ENCODE measurements around the gene NPAS4. TPM values are rescaled to one million over a fixed set of nuclear protein-coding genes. Genes with fewer than 3 reads are reported as not detected.
A peak's percentile ranks its signal among the peaks of the same experiment; 100 is the strongest.
"Not testable (repeated sequence)": the region's sequence is repeated elsewhere in the genome, so short reads cannot be mapped to it uniquely, and the experiment has no call there.

NPAS4 gene
- total and polyA plus RNA-seq, 3 donors from 2014 or later = 0.09 to 1.4 (median 0.50) TPM

- Histone ChIP-seq H3K27me3 (no peaks in the 10 kb centered on the region), H3K9me3 (no peaks in the 10 kb centered on the region), H3K4me3 (no peak overlapping the region), H3K4me1 (peaks cover under 1% of the 10 kb centered on the region), H3K36me3 (ENCODE audit: low read depth, missing control alignments) (no peaks in the 10 kb centered on the region), H3K27ac (no peak overlapping the region)
- no peak for TF ChIP-seq CTCF (IDR thresholded peaks at IDR 0.05)
- TF ChIP-seq POLR2A (IDR thresholded peaks at IDR 0.05) = no peak
- 33 to 60% methylated on average over 16 to 23 of the region's 23 CpGs for WGBS, 2 donors
- no peak for DNase-seq
- intact Hi-C loops (cut with DNase I; ENCODE audit: low total_unique reads) = no loop called here
Observed at GRCh38 chr11:66426314-66426713, 5.5 kb downstream of the NPAS4 start.

GRCh38 chr11:66428933-66429332, 8.1 kb downstream of the NPAS4 start:
- no peaks in the 10 kb centered on the region for H3K9me3 ChIP-seq
- DNase-seq = no peak
- 88 to 94% methylated on average over 2 of the region's 2 CpGs for WGBS, 2 donors
- intact Hi-C loops (cut with DNase I; ENCODE audit: low total_unique reads) = no loop called here
- H3K27me3 ChIP-seq = no peaks in the 10 kb centered on the region
- H3K4me3 ChIP-seq = no peak overlapping the region
- H3K27ac ChIP-seq = no peak overlapping the region
- H3K36me3 ChIP-seq (ENCODE audit: low read depth, missing control alignments) = no peaks in the 10 kb centered on the region
- no peak for TF ChIP-seq POLR2A (IDR thresholded peaks at IDR 0.05)
- no peak for TF ChIP-seq CTCF (IDR thresholded peaks at IDR 0.05)
- H3K4me1 ChIP-seq = no peaks in the 10 kb centered on the region

- no peak overlapping the region for H3K4me3 ChIP-seq
- TF ChIP-seq POLR2A (IDR thresholded peaks at IDR 0.05) = no peak
- TF ChIP-seq CTCF (IDR thresholded peaks at IDR 0.05) = peak; percentile 69 to 85 (median 74)
- no peaks in the 10 kb centered on the region for H3K36me3 ChIP-seq (ENCODE audit: low read depth, missing control alignments)
- no peaks in the 10 kb centered on the region for H3K27me3 ChIP-seq
- no peaks in the 10 kb centered on the region for H3K4me1 ChIP-seq
- peak; percentile 91 for DNase-seq
- 36 to 43% methylated on average over 9 of the region's 9 CpGs for WGBS, 2 donors
- no peaks in the 10 kb centered on the region for H3K9me3 ChIP-seq
- intact Hi-C loops (cut with DNase I; ENCODE audit: low total_unique reads) = no loop called here
- no peak overlapping the region for H3K27ac ChIP-seq
Observed at GRCh38 chr11:66429983-66430602, 9.3 kb downstream of the NPAS4 start.

- intact Hi-C loops (cut with DNase I; ENCODE audit: low total_unique reads); H3K36me3 ChIP-seq (ENCODE audit: low read depth, missing control alignments); H3K4me3 ChIP-seq; H3K27ac ChIP-seq; DNase-seq; H3K4me1 ChIP-seq; H3K9me3 ChIP-seq; H3K27me3 ChIP-seq: not testable (repeated sequence)
Observed at GRCh38 chr11:66431287-66431686, 10.5 kb downstream of the NPAS4 start.

GRCh38 chr11:66431871-66432329, 11.1 kb downstream of the NPAS4 start:
- H3K4me1 ChIP-seq; H3K9me3 ChIP-seq; H3K27me3 ChIP-seq; H3K4me3 ChIP-seq; H3K36me3 ChIP-seq (ENCODE audit: low read depth, missing control alignments); DNase-seq; intact Hi-C loops (cut with DNase I; ENCODE audit: low total_unique reads); H3K27ac ChIP-seq: not testable (repeated sequence)
- WGBS, 2 donors = 86 to 95% methylated on average over 8 of the region's 8 CpGs

GRCh38 chr11:66432597-66432996, 11.8 kb downstream of the NPAS4 start:
- Histone ChIP-seq H3K27ac (no peak overlapping the region), H3K4me3 (no peak overlapping the region), H3K4me1 (no peaks in the 10 kb centered on the region), H3K36me3 (ENCODE audit: low read depth, missing control alignments) (no peaks in the 10 kb centered on the region), H3K9me3 (no peaks in the 10 kb centered on the region), H3K27me3 (no peaks in the 10 kb centered on the region)
- 90 to 92% methylated on average over 6 to 7 of the region's 7 CpGs for WGBS, 2 donors
- no peak for DNase-seq
- intact Hi-C loops (cut with DNase I; ENCODE audit: low total_unique reads) = no loop called here
- TF ChIP-seq POLR2A (IDR thresholded peaks at IDR 0.05) = no peak
- no peak for TF ChIP-seq CTCF (IDR thresholded peaks at IDR 0.05)

All from testis (tissue), 3 donors.